HG02623 (cell line): Measurements from ENCODE around the gene CCL27.
A peak's percentile ranks its signal among the peaks of the same experiment; 100 is the strongest.

Experiments
- ATAC-seq: cut with Tn5 transposase; IDR thresholded peaks from one replicate; pipeline ENCODE4 v1.9.1; 2021; ENCODE audit warnings: moderate library complexity; ENCODE audit not compliant: unreplicated experiment

CCL27 gene

GRCh38 chr9:34684816-34685215 lies 22.4 kb upstream of the CCL27 start:
- ATAC-seq, result no peak

- no peak for ATAC-seq
These were observed 21.7 kb upstream of the CCL27 start for GRCh38 chr9:34684145-34684544.

- ATAC-seq, result no peak
These were observed 13.4 kb upstream of the CCL27 start for GRCh38 chr9:34675869-34676268.

- ATAC-seq, result no peak
These were observed 12.7 kb upstream of the CCL27 start for GRCh38 chr9:34675048-34675714.

GRCh38 chr9:34674440-34674839 lies 12.0 kb upstream of the CCL27 start:
- no peak for ATAC-seq

GRCh38 chr9:34671307-34671706 lies 8.8 kb upstream of the CCL27 start:
- ATAC-seq, result no peak

- ATAC-seq, result no peak
These were observed 7.5 kb upstream of the CCL27 start for GRCh38 chr9:34669809-34670562.

- peak; percentile 67 for ATAC-seq
These were observed 3.2 kb upstream of the CCL27 start for GRCh38 chr9:34665381-34666250.

- peak; percentile 26 for ATAC-seq
These were observed 2.6 kb upstream of the CCL27 start for GRCh38 chr9:34665067-34665380.

- ATAC-seq, result peak; percentile 37
These were observed 2.0 kb upstream of the CCL27 start for GRCh38 chr9:34664281-34665066.

- no peak for ATAC-seq
These were observed 797 bp upstream of the CCL27 start for GRCh38 chr9:34663303-34663605.

- ATAC-seq, result no peak
These were observed 2.7 kb downstream of the CCL27 start for GRCh38 chr9:34659592-34660253.

GRCh38 chr9:34658461-34658860 lies 4.0 kb downstream of the CCL27 start:
- ATAC-seq, result no peak

- ATAC-seq, result no peak
These were observed 5.5 kb downstream of the CCL27 start for GRCh38 chr9:34656992-34657391.

GRCh38 chr9:34655394-34655793 lies 7.1 kb downstream of the CCL27 start:
- no peak for ATAC-seq

GRCh38 chr9:34654323-34655051 lies 8.0 kb downstream of the CCL27 start:
- no peak for ATAC-seq

GRCh38 chr9:34653151-34654072 lies 9.0 kb downstream of the CCL27 start:
- no peak for ATAC-seq

GRCh38 chr9:34652602-34653000 lies 9.9 kb downstream of the CCL27 start:
- ATAC-seq, result no peak
